Stimulated activated CD8-positive, alpha-beta memory T cell treated with anti-CD3 and anti-CD28 coated beads, Interleukin-2, amount 100 ng/mL, for 1 hour (primary cell): ENCODE results near the gene BEND5.
A peak's percentile ranks its signal among the peaks of the same experiment; 100 is the strongest.

Experiments
- DNase-seq, 2 donors: peaks; one replicate each; pipeline ENCODE4 v3.0.0-alpha.2; 2020; ENCODE audit warnings: low read depth in 2 of 2

The BEND5 gene

GRCh38 chr1:48718705-48719104, 58.0 kb downstream of the BEND5 start:
- DNase-seq, result no peak

GRCh38 chr1:48718116-48718630, 58.5 kb downstream of the BEND5 start:
- no peak for DNase-seq

- DNase-seq, result no peak
Observed at GRCh38 chr1:48717082-48717481, 59.6 kb downstream of the BEND5 start.

GRCh38 chr1:48715921-48716320, 60.8 kb downstream of the BEND5 start:
- no peak for DNase-seq

- no peak for DNase-seq
Observed at GRCh38 chr1:48710915-48711314, 65.8 kb downstream of the BEND5 start.

GRCh38 chr1:48710318-48710717, 66.4 kb downstream of the BEND5 start:
- no peak for DNase-seq

GRCh38 chr1:48704736-48705135, 72.0 kb downstream of the BEND5 start:
- no peak for DNase-seq

GRCh38 chr1:48701445-48701844, 75.2 kb downstream of the BEND5 start:
- no peak for DNase-seq

GRCh38 chr1:48697066-48697707, 79.5 kb downstream of the BEND5 start:
- peak; percentile 3 to 8 for DNase-seq

GRCh38 chr1:48695161-48695560, 81.5 kb downstream of the BEND5 start:
- DNase-seq, result no peak

- no peak for DNase-seq
Observed at GRCh38 chr1:48693674-48694320, 82.9 kb downstream of the BEND5 start.

GRCh38 chr1:48693180-48693579, 83.5 kb downstream of the BEND5 start:
- no peak for DNase-seq

GRCh38 chr1:48692235-48692634, 84.5 kb downstream of the BEND5 start:
- DNase-seq, result no peak

GRCh38 chr1:48691429-48692001, 85.2 kb downstream of the BEND5 start:
- no peak for DNase-seq

GRCh38 chr1:48688102-48688760, 88.5 kb downstream of the BEND5 start:
- DNase-seq, result no peak

GRCh38 chr1:48687282-48688045, 89.2 kb downstream of the BEND5 start:
- no peak for DNase-seq

- DNase-seq, result no peak
Observed at GRCh38 chr1:48686159-48686558, 90.5 kb downstream of the BEND5 start.

GRCh38 chr1:48684381-48684780, 92.3 kb downstream of the BEND5 start:
- no peak for DNase-seq

- no peak for DNase-seq
Observed at GRCh38 chr1:48683839-48684238, 92.9 kb downstream of the BEND5 start.

GRCh38 chr1:48681476-48682305, 95.0 kb downstream of the BEND5 start:
- no peak for DNase-seq
